SK-N-SH treated with all-trans-retinoic acid at 6 μM for 48 hours (cell line): ENCODE data around the gene IGF1.

Experiments
- ATAC-seq: fragments of 200-7000 bp; cut with Tn5 transposase; 3 replicates; pipeline ENCODE4 v1.9.1; 2020; ENCODE audit warnings: mild to moderate bottlenecking, moderate library complexity
- ARNTL ChIP-seq: fragments of 450-650 bp; formaldehyde crosslinking; IDR thresholded peaks from 2 replicates; pipeline ENCODE4 v1.5.0; 2020; ENCODE audit warnings: low read depth, mild to moderate bottlenecking, moderate library complexity, borderline replicate concordance
- BACH2 ChIP-seq: fragments of 250-450 bp; sonication (Bioruptor Pico); IDR thresholded peaks from 2 replicates; pipeline ENCODE4 v1.9.0; 2021; ENCODE audit warnings: mild to moderate bottlenecking, borderline replicate concordance
- ESRRG ChIP-seq: fragments of 250-450 bp; sonication (Bioruptor Pico); IDR thresholded peaks from 2 replicates; pipeline ENCODE4 v1.6.1; 2021; ENCODE audit warnings: mild to moderate bottlenecking
- ISL1 ChIP-seq: fragments of 250-450 bp; sonication (Bioruptor Pico); IDR thresholded peaks from 2 replicates; pipeline ENCODE4 v2.1.2; 2022; ENCODE audit warnings: mild to moderate bottlenecking, moderate library complexity
- OSR1 ChIP-seq: fragments of 250-450 bp; sonication (Bioruptor Pico); IDR thresholded peaks from 2 replicates; pipeline ENCODE4 v1.8.0; 2022; ENCODE audit warnings: moderate library complexity, mild to moderate bottlenecking, inconsistent platforms
- PPARA ChIP-seq: fragments of 250-450 bp; sonication (Bioruptor Pico); IDR thresholded peaks from 2 replicates; pipeline ENCODE4 v1.5.0; 2020; ENCODE audit warnings: mild to moderate bottlenecking, borderline replicate concordance
- RARB ChIP-seq: fragments of 250-450 bp; sonication (Bioruptor Pico); IDR thresholded peaks from 2 replicates; pipeline ENCODE4 v1.8.0; 2021; ENCODE audit warnings: mild to moderate bottlenecking, moderate library complexity
- SNAI2 ChIP-seq: fragments of 250-450 bp; sonication (Bioruptor Pico); IDR thresholded peaks from 2 replicates; pipeline ENCODE4 v1.5.0; 2020; ENCODE audit warnings: mild to moderate bottlenecking, moderate library complexity
- TCF4 ChIP-seq: fragments of 250-450 bp; sonication (Bioruptor Pico); IDR thresholded peaks from 2 replicates; pipeline ENCODE4 v1.8.0; 2021; ENCODE audit warnings: mild to moderate bottlenecking, moderate library complexity, borderline replicate concordance
- TOX ChIP-seq: fragments of 250-450 bp; sonication (Bioruptor Pico); IDR thresholded peaks from 2 replicates; pipeline ENCODE4 v1.8.0; 2021; ENCODE audit warnings: mild to moderate bottlenecking, moderate library complexity, borderline replicate concordance
- ZC3H10 ChIP-seq: fragments of 250-450 bp; sonication (Bioruptor Pico); IDR thresholded peaks from 2 replicates; pipeline ENCODE4 v1.5.1; 2021; ENCODE audit warnings: mild to moderate bottlenecking, moderate library complexity
- ZFP3 ChIP-seq: fragments of 250-450 bp; sonication (Bioruptor Pico); IDR thresholded peaks from 2 replicates; pipeline ENCODE4 v1.5.0; 2020; ENCODE audit warnings: mild to moderate bottlenecking, moderate library complexity
- ZFP30 ChIP-seq: fragments of 450-650 bp; formaldehyde crosslinking; IDR thresholded peaks from 2 replicates; pipeline ENCODE4 v1.5.0; 2022; ENCODE audit warnings: mild to moderate bottlenecking, moderate library complexity
- ZNF70 ChIP-seq: fragments of 450-650 bp; formaldehyde crosslinking; IDR thresholded peaks from 2 replicates; pipeline ENCODE4 v1.5.0; 2020; ENCODE audit warnings: mild to moderate bottlenecking, moderate library complexity
- ZNF8 ChIP-seq: fragments of 450-650 bp; formaldehyde crosslinking; IDR thresholded peaks from 2 replicates; pipeline ENCODE4 v1.5.0; 2020; ENCODE audit warnings: mild to moderate bottlenecking, moderate library complexity
- TF ChIP-seq, protein P1 (sequence below): fragments of 250-450 bp; sonication (Bioruptor Pico); IDR thresholded peaks from 2 replicates; pipeline ENCODE4 v1.5.1; 2020; ENCODE audit warnings: low read depth, mild to moderate bottlenecking, moderate library complexity
- TF ChIP-seq, protein P2 (sequence below): fragments of 250-450 bp; sonication (Bioruptor Pico); IDR thresholded peaks from 2 replicates; pipeline ENCODE4 v1.5.0; 2020; ENCODE audit warnings: mild to moderate bottlenecking, moderate library complexity
- TF ChIP-seq, protein P3 (sequence below): fragments of 250-450 bp; sonication (Bioruptor Pico); IDR thresholded peaks from 2 replicates; pipeline ENCODE4 v1.5.1; 2021; ENCODE audit warnings: mild to moderate bottlenecking, moderate library complexity
- TF ChIP-seq, protein P4 (sequence below): fragments of 250-450 bp; sonication (Bioruptor Pico); IDR thresholded peaks from 2 replicates; pipeline ENCODE4 v1.8.0; 2021; ENCODE audit warnings: low read depth, mild to moderate bottlenecking, moderate library complexity, borderline replicate concordance

Gene IGF1

DNA sequence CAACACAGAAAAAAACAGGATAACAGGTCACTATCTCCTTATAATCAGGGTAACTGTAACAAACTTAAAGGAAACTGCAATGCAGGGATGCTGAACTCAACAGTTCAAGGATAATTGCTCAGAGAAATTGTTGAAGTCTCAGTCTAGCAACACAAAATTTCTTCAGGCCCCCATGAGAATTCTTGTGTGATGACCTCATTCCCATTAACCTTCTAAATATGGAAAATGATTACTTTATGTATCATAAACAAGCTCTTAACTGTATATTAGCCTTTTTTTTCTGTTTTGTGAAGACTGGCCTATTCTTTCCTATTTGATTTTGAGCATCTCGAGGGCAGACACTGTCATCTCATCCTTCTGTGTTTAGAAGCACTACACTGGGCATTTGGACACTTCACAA is 47.1 kb downstream of the IGF1 start:
- no peak for ATAC-seq
- TF ChIP-seq, protein P1, sequence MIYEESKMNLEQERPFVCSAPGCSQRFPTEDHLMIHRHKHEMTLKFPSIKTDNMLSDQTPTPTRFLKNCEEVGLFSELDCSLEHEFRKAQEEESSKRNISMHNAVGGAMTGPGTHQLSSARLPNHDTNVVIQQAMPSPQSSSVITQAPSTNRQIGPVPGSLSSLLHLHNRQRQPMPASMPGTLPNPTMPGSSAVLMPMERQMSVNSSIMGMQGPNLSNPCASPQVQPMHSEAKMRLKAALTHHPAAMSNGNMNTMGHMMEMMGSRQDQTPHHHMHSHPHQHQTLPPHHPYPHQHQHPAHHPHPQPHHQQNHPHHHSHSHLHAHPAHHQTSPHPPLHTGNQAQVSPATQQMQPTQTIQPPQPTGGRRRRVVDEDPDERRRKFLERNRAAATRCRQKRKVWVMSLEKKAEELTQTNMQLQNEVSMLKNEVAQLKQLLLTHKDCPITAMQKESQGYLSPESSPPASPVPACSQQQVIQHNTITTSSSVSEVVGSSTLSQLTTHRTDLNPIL = no peak
- TF ChIP-seq, protein P2, sequence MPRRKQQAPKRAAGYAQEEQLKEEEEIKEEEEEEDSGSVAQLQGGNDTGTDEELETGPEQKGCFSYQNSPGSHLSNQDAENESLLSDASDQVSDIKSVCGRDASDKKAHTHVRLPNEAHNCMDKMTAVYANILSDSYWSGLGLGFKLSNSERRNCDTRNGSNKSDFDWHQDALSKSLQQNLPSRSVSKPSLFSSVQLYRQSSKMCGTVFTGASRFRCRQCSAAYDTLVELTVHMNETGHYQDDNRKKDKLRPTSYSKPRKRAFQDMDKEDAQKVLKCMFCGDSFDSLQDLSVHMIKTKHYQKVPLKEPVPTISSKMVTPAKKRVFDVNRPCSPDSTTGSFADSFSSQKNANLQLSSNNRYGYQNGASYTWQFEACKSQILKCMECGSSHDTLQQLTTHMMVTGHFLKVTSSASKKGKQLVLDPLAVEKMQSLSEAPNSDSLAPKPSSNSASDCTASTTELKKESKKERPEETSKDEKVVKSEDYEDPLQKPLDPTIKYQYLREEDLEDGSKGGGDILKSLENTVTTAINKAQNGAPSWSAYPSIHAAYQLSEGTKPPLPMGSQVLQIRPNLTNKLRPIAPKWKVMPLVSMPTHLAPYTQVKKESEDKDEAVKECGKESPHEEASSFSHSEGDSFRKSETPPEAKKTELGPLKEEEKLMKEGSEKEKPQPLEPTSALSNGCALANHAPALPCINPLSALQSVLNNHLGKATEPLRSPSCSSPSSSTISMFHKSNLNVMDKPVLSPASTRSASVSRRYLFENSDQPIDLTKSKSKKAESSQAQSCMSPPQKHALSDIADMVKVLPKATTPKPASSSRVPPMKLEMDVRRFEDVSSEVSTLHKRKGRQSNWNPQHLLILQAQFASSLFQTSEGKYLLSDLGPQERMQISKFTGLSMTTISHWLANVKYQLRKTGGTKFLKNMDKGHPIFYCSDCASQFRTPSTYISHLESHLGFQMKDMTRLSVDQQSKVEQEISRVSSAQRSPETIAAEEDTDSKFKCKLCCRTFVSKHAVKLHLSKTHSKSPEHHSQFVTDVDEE (CRISPR knock-in tag) = no peak
- TF ChIP-seq SNAI2 (CRISPR knock-in tag) (no peak), RARB (CRISPR knock-in tag) (no peak), ESRRG (no peak), TOX (CRISPR knock-in tag) (no peak), ZNF8 (CRISPR knock-in tag) (no peak), ZFP3 (CRISPR knock-in tag) (no peak), ISL1 (CRISPR knock-in tag) (no peak), TCF4 (CRISPR knock-in tag) (no peak), ZFP30 (CRISPR knock-in tag) (no peak)
- TF ChIP-seq, protein P3, sequence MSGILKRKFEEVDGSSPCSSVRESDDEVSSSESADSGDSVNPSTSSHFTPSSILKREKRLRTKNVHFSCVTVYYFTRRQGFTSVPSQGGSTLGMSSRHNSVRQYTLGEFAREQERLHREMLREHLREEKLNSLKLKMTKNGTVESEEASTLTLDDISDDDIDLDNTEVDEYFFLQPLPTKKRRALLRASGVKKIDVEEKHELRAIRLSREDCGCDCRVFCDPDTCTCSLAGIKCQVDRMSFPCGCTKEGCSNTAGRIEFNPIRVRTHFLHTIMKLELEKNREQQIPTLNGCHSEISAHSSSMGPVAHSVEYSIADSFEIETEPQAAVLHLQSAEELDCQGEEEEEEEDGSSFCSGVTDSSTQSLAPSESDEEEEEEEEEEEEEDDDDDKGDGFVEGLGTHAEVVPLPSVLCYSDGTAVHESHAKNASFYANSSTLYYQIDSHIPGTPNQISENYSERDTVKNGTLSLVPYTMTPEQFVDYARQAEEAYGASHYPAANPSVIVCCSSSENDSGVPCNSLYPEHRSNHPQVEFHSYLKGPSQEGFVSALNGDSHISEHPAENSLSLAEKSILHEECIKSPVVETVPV (CRISPR knock-in tag) = no peak
- TF ChIP-seq, all 23 proteins: peak for 0

DNA sequence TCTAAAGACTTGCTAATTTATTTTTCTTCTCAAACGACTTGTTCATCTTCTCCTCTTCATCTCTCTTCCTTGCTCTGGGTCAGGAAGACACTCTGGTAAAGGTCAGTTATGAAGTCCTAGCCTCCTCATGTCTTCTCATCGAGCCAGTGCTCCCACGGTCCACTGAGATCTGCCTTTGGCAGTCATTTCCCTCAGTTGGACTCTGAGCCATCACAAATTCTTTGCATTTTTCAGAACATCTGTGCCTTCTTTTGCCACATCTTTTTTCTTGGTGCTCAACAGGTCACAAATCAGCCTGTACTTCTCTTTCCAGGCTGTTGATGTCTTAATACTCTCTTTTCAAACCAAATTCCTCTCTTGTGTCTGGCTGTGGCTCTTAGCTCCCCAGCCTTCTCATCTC is 49.7 kb downstream of the IGF1 start:
- TF ChIP-seq ZC3H10 (CRISPR knock-in tag) (no peak), ZFP3 (CRISPR knock-in tag) (no peak), ESRRG (no peak), ISL1 (CRISPR knock-in tag) (no peak)
- ATAC-seq = no peak

DNA sequence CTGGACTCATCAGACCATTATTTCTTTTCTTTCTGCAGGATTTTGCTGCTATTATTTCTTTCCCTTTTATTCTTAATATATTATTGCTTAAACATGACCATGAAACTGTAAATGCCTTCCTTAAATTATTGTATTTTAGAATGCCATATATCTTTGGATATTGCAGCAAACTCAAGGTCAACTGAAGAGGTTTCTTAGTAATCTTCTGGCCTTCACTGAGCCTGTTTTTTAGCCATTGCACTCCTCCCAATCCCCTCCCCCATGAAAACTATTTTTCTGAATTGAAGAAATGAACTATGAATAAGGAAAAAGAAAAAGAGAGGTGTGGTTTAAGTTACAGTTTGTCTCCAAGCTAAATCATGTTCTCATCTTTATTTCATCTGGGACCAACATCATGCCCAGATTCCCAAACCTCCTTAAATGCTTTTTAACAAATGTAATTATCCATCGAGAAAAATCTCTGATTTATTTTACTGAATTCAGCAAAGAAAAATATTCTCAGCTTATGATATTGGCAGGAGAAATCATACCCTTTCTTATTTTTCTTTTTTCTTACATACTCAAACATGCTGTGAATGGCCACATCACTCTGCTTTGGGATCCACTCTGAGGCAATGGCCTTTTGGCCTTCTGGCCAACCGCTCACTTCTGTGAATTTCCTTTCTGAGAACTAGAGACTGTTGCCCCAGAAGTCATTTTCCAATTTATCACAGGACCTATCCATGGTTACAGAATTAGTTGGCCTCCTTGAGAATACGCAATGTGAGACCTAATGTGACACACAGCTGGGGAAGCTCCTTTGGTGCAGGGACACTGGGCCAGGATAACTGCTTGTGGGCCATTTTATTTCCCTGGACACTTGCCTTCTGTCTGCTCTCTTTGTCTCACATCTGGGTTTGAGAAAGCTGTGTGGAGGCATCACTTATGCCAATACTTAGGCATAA is 50.9 kb downstream of the IGF1 start:
- no peak for ATAC-seq
- no peak for TF ChIP-seq ARNTL (CRISPR knock-in tag)
- TF ChIP-seq ESRRG = no peak
- no peak for TF ChIP-seq BACH2 (CRISPR knock-in tag)
- TF ChIP-seq ZNF8 (CRISPR knock-in tag) = no peak
- TF ChIP-seq ZFP30 (CRISPR knock-in tag) = no peak
- TF ChIP-seq SNAI2 (CRISPR knock-in tag) = no peak
- TF ChIP-seq, protein P4, sequence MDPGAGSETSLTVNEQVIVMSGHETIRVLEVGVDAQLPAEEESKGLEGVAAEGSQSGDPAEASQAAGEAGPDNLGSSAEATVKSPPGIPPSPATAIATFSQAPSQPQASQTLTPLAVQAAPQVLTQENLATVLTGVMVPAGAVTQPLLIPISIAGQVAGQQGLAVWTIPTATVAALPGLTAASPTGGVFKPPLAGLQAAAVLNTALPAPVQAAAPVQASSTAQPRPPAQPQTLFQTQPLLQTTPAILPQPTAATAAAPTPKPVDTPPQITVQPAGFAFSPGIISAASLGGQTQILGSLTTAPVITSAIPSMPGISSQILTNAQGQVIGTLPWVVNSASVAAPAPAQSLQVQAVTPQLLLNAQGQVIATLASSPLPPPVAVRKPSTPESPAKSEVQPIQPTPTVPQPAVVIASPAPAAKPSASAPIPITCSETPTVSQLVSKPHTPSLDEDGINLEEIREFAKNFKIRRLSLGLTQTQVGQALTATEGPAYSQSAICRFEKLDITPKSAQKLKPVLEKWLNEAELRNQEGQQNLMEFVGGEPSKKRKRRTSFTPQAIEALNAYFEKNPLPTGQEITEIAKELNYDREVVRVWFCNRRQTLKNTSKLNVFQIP = no peak
- TF ChIP-seq RARB (CRISPR knock-in tag) = no peak
- TF ChIP-seq, protein P2 (CRISPR knock-in tag) = no peak
- TF ChIP-seq PPARA (CRISPR knock-in tag) = no peak
- no peak for TF ChIP-seq OSR1
- TF ChIP-seq ZNF70 (CRISPR knock-in tag) = no peak
- no peak for TF ChIP-seq TCF4 (CRISPR knock-in tag)
